GM18526 (cell line): Measurements from ENCODE around the gene MED31.

Source experiments
- POLR2A ChIP-seq: IDR thresholded peaks from 3 replicates; pipeline ENCODE4 v1.6.1; 2011; ENCODE audit not compliant: insufficient read length; ENCODE audit errors: extremely low read depth

MED31 gene

DNA sequence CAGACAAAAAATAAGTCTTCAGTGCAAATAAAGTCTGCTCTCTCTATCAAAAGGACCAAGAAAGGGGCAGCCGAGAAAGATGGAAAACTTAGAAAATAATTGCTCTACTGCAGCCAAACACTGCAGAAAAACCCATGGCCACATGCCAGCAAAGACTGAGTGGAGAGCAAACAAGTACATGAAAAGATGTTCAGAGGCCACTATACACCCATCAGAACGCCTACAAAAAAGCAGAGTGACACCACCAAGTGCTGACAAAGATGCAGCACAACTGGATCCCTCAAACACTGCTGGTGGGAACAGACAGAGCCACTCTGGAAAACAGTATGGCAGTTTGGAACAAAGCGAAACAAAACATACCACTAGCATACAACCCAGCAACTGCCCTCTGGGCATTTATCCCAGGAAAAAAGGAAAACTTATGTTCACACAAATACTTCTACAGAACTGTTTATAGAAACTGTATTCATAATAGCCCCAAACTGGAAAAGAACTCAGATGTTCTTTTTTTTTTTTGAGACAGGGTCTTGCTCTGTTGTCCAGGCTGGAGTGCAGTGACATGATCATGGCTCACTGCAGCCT, 47.6 kb downstream of the MED31 start:
- TF ChIP-seq POLR2A = no peak

DNA sequence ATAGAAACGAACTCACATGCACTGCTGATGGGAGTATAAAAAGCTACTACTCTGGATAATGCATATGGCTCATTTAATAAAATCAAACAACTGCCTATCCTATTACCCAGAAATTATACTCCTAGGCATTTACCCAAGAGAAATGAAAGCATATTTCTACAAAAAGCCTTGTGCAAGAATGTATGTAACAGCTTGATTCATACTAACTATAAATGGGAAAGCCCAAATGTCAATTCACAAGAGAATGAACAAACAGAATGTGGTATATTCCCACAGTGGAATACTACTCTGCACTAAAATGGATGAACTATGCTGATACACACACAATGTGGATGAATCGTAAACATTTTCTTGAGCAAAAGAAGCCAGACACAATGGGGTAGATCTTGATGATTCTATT, 49.3 kb downstream of the MED31 start:
- no peak for TF ChIP-seq POLR2A

DNA sequence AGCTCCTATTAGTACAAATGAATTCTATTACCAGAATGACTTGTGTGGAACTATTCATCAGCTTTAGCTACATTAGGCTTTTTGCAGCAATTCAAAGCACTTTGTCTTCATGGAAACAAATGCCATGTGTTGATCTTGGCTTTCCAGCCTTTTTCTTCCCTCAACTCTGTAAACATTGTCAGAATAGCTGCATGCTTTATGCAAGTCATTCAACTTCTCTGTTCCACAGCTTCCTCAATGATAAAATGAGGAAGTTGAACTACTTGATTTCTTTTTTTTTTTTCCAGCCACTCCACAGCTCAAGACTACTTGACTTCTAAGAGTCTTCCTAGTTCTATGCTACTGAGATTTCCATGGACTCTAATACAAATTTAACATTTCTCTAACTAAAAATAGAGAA, 52.0 kb downstream of the MED31 start:
- TF ChIP-seq POLR2A = no peak

DNA sequence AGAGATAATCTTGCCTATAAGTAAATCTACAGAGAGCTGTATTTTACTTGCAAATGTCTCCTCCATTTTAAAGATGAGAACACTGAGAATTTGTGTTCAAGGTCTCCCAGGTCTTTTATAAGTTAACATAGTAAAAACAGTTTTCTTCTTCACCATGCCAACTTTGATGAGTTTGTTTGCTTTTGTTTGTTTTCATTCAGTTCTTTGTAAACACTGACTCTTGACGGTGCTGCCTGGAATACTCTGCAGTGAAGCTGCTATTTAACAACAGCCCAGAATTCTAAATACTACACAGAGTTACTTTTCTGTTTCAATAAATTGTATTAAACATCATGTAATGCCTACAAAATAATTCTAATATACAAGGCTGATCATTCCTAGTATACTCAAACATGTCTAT, 53.7 kb downstream of the MED31 start:
- no peak for TF ChIP-seq POLR2A

DNA sequence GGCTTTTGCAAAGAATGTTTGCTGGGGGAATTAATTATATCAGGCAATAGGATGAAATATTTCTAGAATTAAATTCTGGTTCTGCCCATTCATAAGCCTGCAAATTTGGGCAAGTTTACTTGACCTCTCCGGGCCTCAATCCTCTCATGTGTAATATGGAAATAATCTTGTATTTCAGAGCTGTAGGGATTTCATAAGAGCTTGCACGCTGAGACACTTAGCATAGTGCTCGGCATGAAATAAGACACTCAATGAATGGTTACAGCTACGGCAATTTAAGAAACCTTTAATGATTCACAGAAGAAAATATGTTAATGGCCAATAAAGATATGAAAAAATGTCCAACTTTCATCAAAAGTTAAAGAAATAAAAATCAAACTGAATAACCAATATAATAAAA, 54.5 kb downstream of the MED31 start:
- TF ChIP-seq POLR2A = no peak

DNA sequence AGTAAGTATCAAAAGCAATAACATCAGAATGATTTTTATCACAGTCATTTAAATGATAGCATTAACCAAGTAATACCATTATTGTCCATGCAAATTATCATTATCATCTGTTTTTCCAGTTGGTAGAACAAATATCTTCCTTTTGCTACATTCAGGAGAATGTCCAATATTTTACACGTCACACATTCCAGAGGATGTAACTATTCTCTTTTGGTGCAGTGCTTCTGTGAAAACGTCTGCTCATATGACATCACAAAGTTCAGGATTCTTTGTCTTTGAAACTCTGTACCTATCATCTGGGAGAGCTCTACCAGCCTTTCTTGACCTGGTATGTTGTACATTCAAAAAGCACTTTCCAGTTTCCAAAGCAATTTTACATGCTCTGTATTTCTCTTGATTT, 54.9 kb downstream of the MED31 start:
- TF ChIP-seq POLR2A = no peak

DNA sequence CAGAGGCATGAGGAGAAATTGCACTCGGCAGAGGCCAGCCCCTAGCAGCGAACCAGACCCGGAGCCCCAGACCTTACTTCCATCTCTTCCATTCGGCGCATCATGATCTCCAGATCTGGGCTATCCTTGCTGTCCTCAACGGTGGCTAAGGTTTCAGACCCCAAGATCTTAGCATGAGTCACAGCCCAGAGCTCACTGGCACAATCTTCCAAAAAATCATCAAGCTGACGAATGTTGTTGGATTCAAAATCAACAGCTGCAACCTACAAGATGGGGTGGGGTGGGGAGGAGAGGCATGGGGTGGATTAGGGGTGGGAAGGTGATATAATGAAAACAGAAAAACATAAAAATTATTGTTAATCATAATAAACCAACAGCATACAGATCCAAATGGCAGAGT, 55.3 kb downstream of the MED31 start:
- TF ChIP-seq POLR2A = no peak
